MM.1S (cell line): ENCODE results near the gene JAG1.

Source experiments
- DNase-seq: peaks from one replicate; pipeline ENCODE4 v3.0.0-alpha.2; 2015
- H2AFZ ChIP-seq: fragments of 300-600 bp; sonication (generic); 2 replicates; pipeline ENCODE4 v1.6.0; 2016; ENCODE audit warnings: antibody characterized with exemption, low read length
- H3F3A ChIP-seq: fragments of 300-600 bp; sonication (generic); 2 replicates; pipeline ENCODE4 v1.6.1; 2016; ENCODE audit warnings: mild to moderate bottlenecking, antibody characterized with exemption, low read length, moderate library complexity, mixed read lengths; ENCODE audit not compliant: insufficient read depth
- H3K27ac ChIP-seq: fragments of 300-600 bp; sonication (generic); 2 replicates; pipeline ENCODE4 v1.5.1; 2016; ENCODE audit warnings: mild to moderate bottlenecking, low read length
- H3K27me3 ChIP-seq: fragments of 300-600 bp; sonication (generic); replicated peaks from 2 replicates; pipeline ENCODE4 v1.6.0; 2016; ENCODE audit warnings: low read length; ENCODE audit not compliant: insufficient read depth
- H3K36me3 ChIP-seq: fragments of 300-600 bp; sonication (generic); replicated peaks from 2 replicates; pipeline ENCODE4 v1.6.1; 2016; ENCODE audit warnings: mild to moderate bottlenecking, low read length, mixed read lengths; ENCODE audit not compliant: insufficient read depth
- H3K4me1 ChIP-seq: fragments of 300-600 bp; sonication (generic); 2 replicates; pipeline ENCODE4 v1.6.1; 2016; ENCODE audit warnings: low read length, mixed read lengths
- H3K4me2 ChIP-seq: fragments of 300-600 bp; sonication (generic); 2 replicates; pipeline ENCODE4 v1.6.0; 2016; ENCODE audit warnings: low read depth, low read length
- H3K4me3 ChIP-seq: fragments of 300-600 bp; sonication (generic); 2 replicates; pipeline ENCODE4 v1.5.1; 2016; ENCODE audit warnings: low read length, mixed read lengths
- H3K79me2 ChIP-seq: fragments of 300-600 bp; sonication (generic); 2 replicates; pipeline ENCODE4 v1.6.1; 2016; ENCODE audit warnings: mixed run types, low read length, mixed read lengths
- H3K9ac ChIP-seq: fragments of 300-600 bp; sonication (generic); 2 replicates; pipeline ENCODE4 v1.6.1; 2016; ENCODE audit warnings: low read length, mixed read lengths
- H3K9me2 ChIP-seq: fragments of 300-600 bp; sonication (generic); replicated peaks from 2 replicates; pipeline ENCODE4 v1.6.1; 2016; ENCODE audit warnings: mild to moderate bottlenecking, low read length, mixed read lengths; ENCODE audit not compliant: insufficient read depth
- H3K9me3 ChIP-seq: fragments of 300-600 bp; sonication (generic); replicated peaks from 2 replicates; pipeline ENCODE4 v1.6.1; 2016; ENCODE audit warnings: mild to moderate bottlenecking, low read length, mixed read lengths; ENCODE audit not compliant: insufficient read depth
- H4K20me1 ChIP-seq: fragments of 300-600 bp; sonication (generic); 2 replicates; pipeline ENCODE4 v1.6.1; 2016; ENCODE audit warnings: mild to moderate bottlenecking, low read length, moderate library complexity, mixed read lengths; ENCODE audit not compliant: insufficient read depth
- EZH2 ChIP-seq: fragments of 300-600 bp; sonication (generic); optimal IDR thresholded peaks from 2 replicates; pipeline ENCODE3; 2017; ENCODE audit warnings: low read depth, mild to moderate bottlenecking, antibody characterized with exemption, low read length, mixed read lengths
- EZH2phosphoT487 ChIP-seq: fragments of 300-600 bp; sonication (generic); IDR thresholded peaks from 2 replicates; pipeline ENCODE4 v1.6.1; 2018; ENCODE audit warnings: antibody characterized with exemption, low read length
- TF ChIP-seq, protein P1 (sequence below): fragments of 300-600 bp; sonication (generic); IDR thresholded peaks from 2 replicates; pipeline ENCODE4 v1.5.1; 2016; ENCODE audit warnings: antibody characterized with exemption, low read length, mixed read lengths

Gene JAG1

GRCh38 chr20:10663756-10664155 lies 10.0 kb downstream of the JAG1 start:
- H3K4me3 ChIP-seq, result no peak overlapping the region
- no peaks in the 10 kb centered on the region for H3K9me3 ChIP-seq
- H3K36me3 ChIP-seq, result peaks cover 5% of the 10 kb centered on the region; the same call in 1 of the 2 replicates
- no peaks in the 10 kb centered on the region for H3F3A ChIP-seq
- no peak for DNase-seq
- no peak overlapping the region for H3K9ac ChIP-seq
- no peak overlapping the region for H3K4me2 ChIP-seq
- H3K4me1 ChIP-seq, result no peaks in the 10 kb centered on the region
- no peak overlapping the region for H2AFZ ChIP-seq
- H3K27ac ChIP-seq, result no peak overlapping the region
- H4K20me1 ChIP-seq, result no peaks in the 10 kb centered on the region
- peaks cover 46% of the 10 kb centered on the region for H3K79me2 ChIP-seq
- no peaks in the 10 kb centered on the region for H3K9me2 ChIP-seq
- no peaks in the 10 kb centered on the region for H3K27me3 ChIP-seq
- TF ChIP-seq EZH2phosphoT487, result no peak

- no peak overlapping the region for H3K4me2 ChIP-seq
- H3K36me3 ChIP-seq, result peaks cover 5% of the 10 kb centered on the region; the same call in 1 of the 2 replicates
- no peaks in the 10 kb centered on the region for H3F3A ChIP-seq
- peaks cover 37% of the 10 kb centered on the region for H3K79me2 ChIP-seq
- H3K27ac ChIP-seq, result no peak overlapping the region
- no peaks in the 10 kb centered on the region for H3K9me3 ChIP-seq
- no peaks in the 10 kb centered on the region for H3K4me1 ChIP-seq
- H3K4me3 ChIP-seq, result no peak overlapping the region
- no peaks in the 10 kb centered on the region for H3K9me2 ChIP-seq
- H3K9ac ChIP-seq, result no peak overlapping the region
- DNase-seq, result no peak
- TF ChIP-seq EZH2 (no peak), EZH2phosphoT487 (no peak)
- TF ChIP-seq, protein P1, sequence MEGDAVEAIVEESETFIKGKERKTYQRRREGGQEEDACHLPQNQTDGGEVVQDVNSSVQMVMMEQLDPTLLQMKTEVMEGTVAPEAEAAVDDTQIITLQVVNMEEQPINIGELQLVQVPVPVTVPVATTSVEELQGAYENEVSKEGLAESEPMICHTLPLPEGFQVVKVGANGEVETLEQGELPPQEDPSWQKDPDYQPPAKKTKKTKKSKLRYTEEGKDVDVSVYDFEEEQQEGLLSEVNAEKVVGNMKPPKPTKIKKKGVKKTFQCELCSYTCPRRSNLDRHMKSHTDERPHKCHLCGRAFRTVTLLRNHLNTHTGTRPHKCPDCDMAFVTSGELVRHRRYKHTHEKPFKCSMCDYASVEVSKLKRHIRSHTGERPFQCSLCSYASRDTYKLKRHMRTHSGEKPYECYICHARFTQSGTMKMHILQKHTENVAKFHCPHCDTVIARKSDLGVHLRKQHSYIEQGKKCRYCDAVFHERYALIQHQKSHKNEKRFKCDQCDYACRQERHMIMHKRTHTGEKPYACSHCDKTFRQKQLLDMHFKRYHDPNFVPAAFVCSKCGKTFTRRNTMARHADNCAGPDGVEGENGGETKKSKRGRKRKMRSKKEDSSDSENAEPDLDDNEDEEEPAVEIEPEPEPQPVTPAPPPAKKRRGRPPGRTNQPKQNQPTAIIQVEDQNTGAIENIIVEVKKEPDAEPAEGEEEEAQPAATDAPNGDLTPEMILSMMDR, result no peak
- no peaks in the 10 kb centered on the region for H3K27me3 ChIP-seq
- no peak overlapping the region for H2AFZ ChIP-seq
- no peaks in the 10 kb centered on the region for H4K20me1 ChIP-seq
These were observed 10.9 kb downstream of the JAG1 start for GRCh38 chr20:10662661-10663458.

DNA sequence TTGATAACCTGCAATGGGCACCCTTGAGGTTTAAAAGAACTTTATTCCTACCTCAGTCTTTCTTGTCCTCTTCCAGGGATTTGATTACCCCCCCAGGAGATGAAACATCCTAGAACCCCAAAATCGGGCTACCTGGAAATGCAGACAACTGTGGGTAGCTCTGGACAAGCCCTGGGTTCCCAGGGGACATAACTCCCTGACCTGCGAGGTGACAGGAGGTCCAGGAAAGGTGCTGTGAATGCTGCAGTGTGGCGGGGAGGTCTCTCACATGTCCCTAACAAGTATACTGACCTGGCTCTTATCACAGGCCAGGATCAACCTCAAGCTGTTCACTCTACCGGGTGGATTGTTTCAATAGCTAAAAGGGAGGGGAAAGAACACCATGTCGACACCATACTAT lies 11.6 kb downstream of the JAG1 start:
- no peaks in the 10 kb centered on the region for H3F3A ChIP-seq
- no peak overlapping the region for H3K27ac ChIP-seq
- no peaks in the 10 kb centered on the region for H3K4me1 ChIP-seq
- no peaks in the 10 kb centered on the region for H4K20me1 ChIP-seq
- H3K4me3 ChIP-seq, result no peak overlapping the region
- no peaks in the 10 kb centered on the region for H3K9me2 ChIP-seq
- H3K9ac ChIP-seq, result no peak overlapping the region
- DNase-seq, result no peak
- H3K9me3 ChIP-seq, result no peaks in the 10 kb centered on the region
- TF ChIP-seq EZH2phosphoT487, result no peak
- TF ChIP-seq, protein P1, result no peak
- no peak overlapping the region for H3K4me2 ChIP-seq
- no peak overlapping the region for H2AFZ ChIP-seq
- H3K27me3 ChIP-seq, result no peaks in the 10 kb centered on the region
- H3K79me2 ChIP-seq, result peaks cover 30% of the 10 kb centered on the region
- H3K36me3 ChIP-seq, result peaks cover 5% of the 10 kb centered on the region; the same call in 1 of the 2 replicates

- H3K27me3 ChIP-seq, result no peaks in the 10 kb centered on the region
- no peaks in the 10 kb centered on the region for H3K4me1 ChIP-seq
- TF ChIP-seq EZH2 (no peak), EZH2phosphoT487 (no peak)
- TF ChIP-seq, protein P1, result no peak
- no peaks in the 10 kb centered on the region for H3K9me2 ChIP-seq
- H3K27ac ChIP-seq, result no peak overlapping the region
- H4K20me1 ChIP-seq, result no peaks in the 10 kb centered on the region
- H3K4me3 ChIP-seq, result no peak overlapping the region
- H3K4me2 ChIP-seq, result no peak overlapping the region
- no peak for DNase-seq
- peaks cover 5% of the 10 kb centered on the region; the same call in 1 of the 2 replicates for H3K36me3 ChIP-seq
- no peak overlapping the region for H3K9ac ChIP-seq
- H3K79me2 ChIP-seq, result peaks cover 21% of the 10 kb centered on the region
- H2AFZ ChIP-seq, result no peak overlapping the region
- H3F3A ChIP-seq, result no peaks in the 10 kb centered on the region
- no peaks in the 10 kb centered on the region for H3K9me3 ChIP-seq
These were observed 12.5 kb downstream of the JAG1 start for GRCh38 chr20:10661261-10661660.
